ENCODE measurements around the gene NPHS2.
"Not testable (repeated sequence)": the region's sequence is repeated elsewhere in the genome, so short reads cannot be mapped to it uniquely, and the experiment has no call there.

The NPHS2 gene

DNA sequence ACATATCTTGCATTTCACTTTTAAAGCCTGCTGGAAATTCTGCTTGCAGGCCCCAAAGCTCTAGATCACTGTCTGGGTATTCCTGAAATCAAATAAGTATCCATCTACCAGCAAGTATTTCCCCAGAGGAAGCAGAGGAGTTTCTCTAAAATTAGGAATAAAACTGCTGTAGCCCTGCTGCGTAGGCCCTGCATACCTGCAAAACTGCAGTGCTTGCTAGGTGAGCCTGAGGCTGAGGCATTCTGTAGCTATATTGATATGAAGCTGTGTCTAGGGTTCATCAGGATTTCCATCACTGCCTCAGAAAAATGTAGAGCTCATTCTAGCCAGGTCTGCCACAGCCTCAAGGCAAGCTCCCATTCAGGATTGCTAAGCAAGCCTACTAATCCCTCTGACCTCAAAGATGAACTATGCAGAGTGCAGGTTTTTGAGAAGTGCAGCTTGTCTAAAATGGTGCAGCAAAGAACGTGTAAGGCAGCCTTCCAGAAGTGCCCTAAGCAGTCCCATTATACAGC, 28.7 kb downstream of the NPHS2 start:
- DNase-seq (ENCODE audit: low spot score): no peak

GRCh38 chr1:179545321-179545720, 30.4 kb downstream of the NPHS2 start:
- DNase-seq (ENCODE audit: low spot score): no peak

DNA sequence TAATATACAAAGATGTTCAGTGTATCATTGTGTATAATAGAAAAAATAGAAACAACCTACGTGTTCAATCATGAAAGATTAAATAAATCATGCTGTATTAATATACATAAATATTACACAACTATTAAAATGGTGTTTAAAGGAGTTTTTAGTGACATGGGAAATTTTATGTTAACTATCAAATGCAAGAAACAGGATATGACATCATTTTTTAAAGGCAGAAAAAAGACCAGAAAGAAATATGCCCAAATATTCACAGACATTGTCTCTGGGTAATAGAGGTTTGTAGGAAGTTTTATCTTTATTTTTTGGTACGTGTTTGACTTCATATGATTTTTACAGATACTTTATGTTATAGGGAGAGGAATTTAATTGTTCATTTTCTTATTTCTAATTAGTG, 34.0 kb downstream of the NPHS2 start:
- DNase-seq (ENCODE audit: low spot score): no peak

GRCh38 chr1:179530352-179530751, 45.4 kb downstream of the NPHS2 start:
- no peak for DNase-seq (ENCODE audit: low spot score)

GRCh38 chr1:179529482-179530195, 46.1 kb downstream of the NPHS2 start:
- no peak for DNase-seq (ENCODE audit: low spot score)

GRCh38 chr1:179518544-179518943, 57.2 kb downstream of the NPHS2 start:
- not testable (repeated sequence) for DNase-seq (ENCODE audit: low spot score)

- DNase-seq (ENCODE audit: low spot score): no peak
Observed at GRCh38 chr1:179516976-179517705, 58.6 kb downstream of the NPHS2 start.

DNA sequence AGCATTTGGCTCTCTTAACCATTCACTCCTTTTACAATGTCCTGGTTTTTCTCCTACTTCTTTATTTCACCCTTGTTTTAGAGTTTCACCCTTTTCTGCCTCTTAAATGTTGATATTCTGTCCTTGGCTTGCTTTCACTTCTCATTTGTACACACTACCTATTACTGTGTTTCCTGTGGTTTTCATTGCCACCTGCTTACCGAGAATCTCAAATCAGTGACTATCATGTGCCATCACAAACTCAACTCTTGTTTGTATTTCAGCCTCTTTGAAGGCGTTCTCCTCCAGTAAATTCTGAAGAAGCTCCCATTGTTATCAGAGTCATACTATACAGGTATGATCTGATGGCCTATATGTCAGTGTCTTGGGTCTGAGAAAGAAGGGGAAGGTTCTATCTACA, 65.7 kb downstream of the NPHS2 start:
- DNase-seq (ENCODE audit: low spot score): no peak

DNA sequence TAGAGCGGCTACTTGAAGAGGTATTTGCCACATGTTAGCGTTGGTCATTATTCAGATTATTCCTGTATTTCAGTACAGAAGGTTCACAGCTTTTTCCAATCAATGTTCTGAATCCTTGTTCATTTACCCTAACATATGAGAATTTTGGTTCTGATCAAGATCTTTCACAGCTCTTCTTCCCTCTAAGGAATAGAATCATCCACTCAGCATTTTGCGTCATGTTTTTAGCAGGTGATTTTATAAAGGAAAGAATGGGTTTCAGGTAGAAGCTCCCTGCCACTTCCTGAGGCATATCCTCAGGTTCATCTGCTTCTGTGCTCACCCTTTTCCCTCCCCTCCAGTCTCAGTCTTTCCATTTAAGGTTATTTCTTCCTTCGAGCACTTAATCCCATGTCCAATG, 66.4 kb downstream of the NPHS2 start:
- no peak for DNase-seq (ENCODE audit: low spot score)

- DNase-seq (ENCODE audit: low spot score): no peak
Observed at GRCh38 chr1:179506199-179506598, 69.5 kb downstream of the NPHS2 start.

Measured in RKO (cell line).